ENCODE results near the gene SNAPIN.
A peak's percentile ranks its signal among the peaks of the same experiment; 100 is the strongest.

Gene SNAPIN

GRCh38 chr1:153698020-153698922 lies 39.8 kb downstream of the SNAPIN start:
- H3K27ac ChIP-seq, result peak overlapping the region; percentile 86 to 94
- no peak for TF ChIP-seq CTCF (IDR thresholded peaks at IDR 0.05)
- H3K9me3 ChIP-seq, result no peaks in the 10 kb centered on the region
- intact Hi-C loops (cut with DNase I; ENCODE audit: low total_unique reads), result no loop called here
- H3K4me3 ChIP-seq, result peak overlapping the region; percentile 7 to 31
- peaks cover 0 to 30% (median 19%) of the 10 kb centered on the region in 4 donors for H3K4me1 ChIP-seq
- peaks cover 0 to 5% (median 0%) of the 10 kb centered on the region in 3 donors for H3K36me3 ChIP-seq
- no peaks in the 10 kb centered on the region for H3K27me3 ChIP-seq
- DNase-seq, result peak; percentile 80 to 91

- Histone ChIP-seq H3K27ac (peak overlapping the region; percentile 86 to 94), H3K4me1 (peaks cover 0 to 30% (median 19%) of the 10 kb centered on the region in 4 donors), H3K36me3 (no peaks in the 10 kb centered on the region), H3K4me3 (no peak overlapping the region), H3K9me3 (no peaks in the 10 kb centered on the region), H3K27me3 (no peaks in the 10 kb centered on the region)
- intact Hi-C loops (cut with DNase I; ENCODE audit: low total_unique reads), result no loop called here
- no peak for TF ChIP-seq CTCF (IDR thresholded peaks at IDR 0.05)
- no peak for DNase-seq
These were observed 40.6 kb downstream of the SNAPIN start for GRCh38 chr1:153698923-153699714.

- DNase-seq, result no peak
- intact Hi-C loops (cut with DNase I; ENCODE audit: low total_unique reads), result no loop called here
- Histone ChIP-seq H3K9me3 (no peaks in the 10 kb centered on the region), H3K36me3 (no peaks in the 10 kb centered on the region), H3K27ac (peak overlapping the region in 1 of 2 donors; percentile 86), H3K4me3 (no peak overlapping the region), H3K27me3 (no peaks in the 10 kb centered on the region), H3K4me1 (peaks cover 0 to 30% (median 19%) of the 10 kb centered on the region in 4 donors)
- no peak for TF ChIP-seq CTCF (IDR thresholded peaks at IDR 0.05)
These were observed 41.3 kb downstream of the SNAPIN start for GRCh38 chr1:153699768-153700167.

- Histone ChIP-seq H3K9me3 (no peaks in the 10 kb centered on the region), H3K4me3 (no peak overlapping the region), H3K27ac (no peak overlapping the region), H3K27me3 (no peaks in the 10 kb centered on the region), H3K36me3 (no peaks in the 10 kb centered on the region), H3K4me1 (no peaks in the 10 kb centered on the region)
- no peak for DNase-seq
- TF ChIP-seq CTCF (IDR thresholded peaks at IDR 0.05), result no peak
- intact Hi-C loops (cut with DNase I; ENCODE audit: low total_unique reads), result no loop called here
These were observed 47.0 kb downstream of the SNAPIN start for GRCh38 chr1:153705484-153705883.

- no peak for DNase-seq
- Histone ChIP-seq H3K9me3 (no peaks in the 10 kb centered on the region), H3K27me3 (no peaks in the 10 kb centered on the region), H3K4me3 (no peak overlapping the region), H3K27ac (no peak overlapping the region), H3K4me1 (no peaks in the 10 kb centered on the region), H3K36me3 (no peaks in the 10 kb centered on the region)
- intact Hi-C loops (cut with DNase I; ENCODE audit: low total_unique reads), result no loop called here
- TF ChIP-seq CTCF (IDR thresholded peaks at IDR 0.05), result no peak
These were observed 52.5 kb downstream of the SNAPIN start for GRCh38 chr1:153711026-153711425.

All from tibial artery (tissue), 4 donors.